Measurements from ENCODE around the gene IGSF21.

The IGSF21 gene

DNA sequence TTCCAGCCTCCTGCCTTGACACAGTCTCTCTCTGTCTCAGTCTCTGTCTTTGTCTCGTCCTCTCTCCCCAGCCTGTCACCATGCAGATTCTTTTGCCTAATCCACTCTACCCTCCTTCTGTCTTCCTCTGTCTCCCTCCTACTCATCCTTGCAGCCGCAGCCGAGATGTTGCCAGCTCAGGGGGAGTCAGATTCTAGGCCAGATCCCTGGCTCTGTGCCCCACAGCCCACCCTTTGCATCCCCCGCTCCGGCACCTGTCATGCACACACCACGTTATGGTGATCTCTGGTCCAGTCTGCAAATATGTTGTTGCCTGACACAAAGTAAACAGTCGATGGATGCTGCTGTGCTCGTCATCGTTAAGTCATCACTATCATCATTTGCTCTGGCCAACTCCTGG is 35.5 kb upstream of the IGSF21 start:
- TF ChIP-seq, protein P1, sequence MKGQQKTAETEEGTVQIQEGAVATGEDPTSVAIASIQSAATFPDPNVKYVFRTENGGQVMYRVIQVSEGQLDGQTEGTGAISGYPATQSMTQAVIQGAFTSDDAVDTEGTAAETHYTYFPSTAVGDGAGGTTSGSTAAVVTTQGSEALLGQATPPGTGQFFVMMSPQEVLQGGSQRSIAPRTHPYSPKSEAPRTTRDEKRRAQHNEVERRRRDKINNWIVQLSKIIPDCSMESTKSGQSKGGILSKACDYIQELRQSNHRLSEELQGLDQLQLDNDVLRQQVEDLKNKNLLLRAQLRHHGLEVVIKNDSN (IDR thresholded peaks at IDR 0.05), result no peak
- TF ChIP-seq FOXM1 (IDR thresholded peaks at IDR 0.05; ENCODE audit: borderline replicate concordance, low read depth), result no peak
- no peak for TF ChIP-seq NFIC (IDR thresholded peaks at IDR 0.05)
- TF ChIP-seq EP300 (IDR thresholded peaks at IDR 0.05; ENCODE audit: borderline replicate concordance), result no peak
- no peak for TF ChIP-seq TEAD4 (IDR thresholded peaks at IDR 0.05)
- TF ChIP-seq, protein P2, sequence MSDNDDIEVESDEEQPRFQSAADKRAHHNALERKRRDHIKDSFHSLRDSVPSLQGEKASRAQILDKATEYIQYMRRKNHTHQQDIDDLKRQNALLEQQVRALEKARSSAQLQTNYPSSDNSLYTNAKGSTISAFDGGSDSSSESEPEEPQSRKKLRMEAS (IDR thresholded peaks at IDR 0.05), result no peak
- TF ChIP-seq TAF1 (IDR thresholded peaks at IDR 0.05; ENCODE audit: low read depth), result no peak
- TF ChIP-seq, protein P3, sequence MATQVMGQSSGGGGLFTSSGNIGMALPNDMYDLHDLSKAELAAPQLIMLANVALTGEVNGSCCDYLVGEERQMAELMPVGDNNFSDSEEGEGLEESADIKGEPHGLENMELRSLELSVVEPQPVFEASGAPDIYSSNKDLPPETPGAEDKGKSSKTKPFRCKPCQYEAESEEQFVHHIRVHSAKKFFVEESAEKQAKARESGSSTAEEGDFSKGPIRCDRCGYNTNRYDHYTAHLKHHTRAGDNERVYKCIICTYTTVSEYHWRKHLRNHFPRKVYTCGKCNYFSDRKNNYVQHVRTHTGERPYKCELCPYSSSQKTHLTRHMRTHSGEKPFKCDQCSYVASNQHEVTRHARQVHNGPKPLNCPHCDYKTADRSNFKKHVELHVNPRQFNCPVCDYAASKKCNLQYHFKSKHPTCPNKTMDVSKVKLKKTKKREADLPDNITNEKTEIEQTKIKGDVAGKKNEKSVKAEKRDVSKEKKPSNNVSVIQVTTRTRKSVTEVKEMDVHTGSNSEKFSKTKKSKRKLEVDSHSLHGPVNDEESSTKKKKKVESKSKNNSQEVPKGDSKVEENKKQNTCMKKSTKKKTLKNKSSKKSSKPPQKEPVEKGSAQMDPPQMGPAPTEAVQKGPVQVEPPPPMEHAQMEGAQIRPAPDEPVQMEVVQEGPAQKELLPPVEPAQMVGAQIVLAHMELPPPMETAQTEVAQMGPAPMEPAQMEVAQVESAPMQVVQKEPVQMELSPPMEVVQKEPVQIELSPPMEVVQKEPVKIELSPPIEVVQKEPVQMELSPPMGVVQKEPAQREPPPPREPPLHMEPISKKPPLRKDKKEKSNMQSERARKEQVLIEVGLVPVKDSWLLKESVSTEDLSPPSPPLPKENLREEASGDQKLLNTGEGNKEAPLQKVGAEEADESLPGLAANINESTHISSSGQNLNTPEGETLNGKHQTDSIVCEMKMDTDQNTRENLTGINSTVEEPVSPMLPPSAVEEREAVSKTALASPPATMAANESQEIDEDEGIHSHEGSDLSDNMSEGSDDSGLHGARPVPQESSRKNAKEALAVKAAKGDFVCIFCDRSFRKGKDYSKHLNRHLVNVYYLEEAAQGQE (IDR thresholded peaks at IDR 0.05; ENCODE audit: low read depth), result no peak
- no peak for TF ChIP-seq EGR1 (IDR thresholded peaks at IDR 0.05)
- TF ChIP-seq TCF12 (IDR thresholded peaks at IDR 0.05; ENCODE audit: low read depth), result no peak
- TF ChIP-seq YY1 (IDR thresholded peaks at IDR 0.05; ENCODE audit: low read depth), result no peak
- no peak for TF ChIP-seq RAD21 (IDR thresholded peaks at IDR 0.05; ENCODE audit: low read depth)
- TF ChIP-seq CREB1 (IDR thresholded peaks at IDR 0.05; ENCODE audit: low read depth), result no peak
- TF ChIP-seq CEBPB (IDR thresholded peaks at IDR 0.05), result no peak
- TF ChIP-seq ZBTB7A (IDR thresholded peaks at IDR 0.05; ENCODE audit: low read depth), result no peak

DNA sequence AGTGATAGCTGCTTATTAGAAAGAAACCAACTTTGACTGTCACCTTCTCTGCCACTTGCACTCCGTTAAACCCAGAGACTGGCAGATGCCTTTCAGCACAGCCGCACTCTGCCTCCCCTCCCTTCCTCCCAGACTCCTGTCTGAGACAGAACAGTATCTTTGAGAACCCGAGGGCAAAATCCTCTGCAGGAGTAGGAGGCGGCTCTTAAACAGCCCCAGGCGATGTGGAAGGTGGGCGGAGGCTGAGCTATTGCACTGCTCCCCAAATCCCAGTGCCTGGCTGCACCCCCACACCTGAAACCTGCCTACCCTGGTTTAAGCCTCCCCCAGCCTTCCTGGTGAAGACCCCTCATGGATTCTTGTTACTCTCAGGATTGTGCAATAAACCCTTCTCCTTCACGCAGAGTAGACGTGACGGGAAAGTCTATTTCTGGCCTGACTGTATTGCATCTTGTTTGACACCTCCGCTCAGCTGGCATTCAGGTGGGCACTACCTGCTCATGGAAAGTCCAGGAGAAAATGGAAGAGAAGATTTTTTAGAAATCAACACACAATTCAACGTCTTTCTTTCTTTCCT is 34.4 kb upstream of the IGSF21 start:
- no peak for TF ChIP-seq ZBTB7A (IDR thresholded peaks at IDR 0.05; ENCODE audit: low read depth)
- TF ChIP-seq EP300 (IDR thresholded peaks at IDR 0.05; ENCODE audit: borderline replicate concordance), result no peak
- TF ChIP-seq, protein P3 (IDR thresholded peaks at IDR 0.05; ENCODE audit: low read depth), result no peak
- TF ChIP-seq TEAD4 (IDR thresholded peaks at IDR 0.05), result no peak
- no peak for TF ChIP-seq TCF12 (IDR thresholded peaks at IDR 0.05; ENCODE audit: low read depth)
- TF ChIP-seq EGR1 (IDR thresholded peaks at IDR 0.05), result no peak
- TF ChIP-seq, protein P2 (IDR thresholded peaks at IDR 0.05), result no peak
- no peak for TF ChIP-seq RAD21 (IDR thresholded peaks at IDR 0.05; ENCODE audit: low read depth)
- no peak for TF ChIP-seq CEBPB (IDR thresholded peaks at IDR 0.05)
- TF ChIP-seq, protein P1 (IDR thresholded peaks at IDR 0.05), result no peak
- no peak for TF ChIP-seq CREB1 (IDR thresholded peaks at IDR 0.05; ENCODE audit: low read depth)
- TF ChIP-seq TAF1 (IDR thresholded peaks at IDR 0.05; ENCODE audit: low read depth), result no peak
- no peak for TF ChIP-seq YY1 (IDR thresholded peaks at IDR 0.05; ENCODE audit: low read depth)

DNA sequence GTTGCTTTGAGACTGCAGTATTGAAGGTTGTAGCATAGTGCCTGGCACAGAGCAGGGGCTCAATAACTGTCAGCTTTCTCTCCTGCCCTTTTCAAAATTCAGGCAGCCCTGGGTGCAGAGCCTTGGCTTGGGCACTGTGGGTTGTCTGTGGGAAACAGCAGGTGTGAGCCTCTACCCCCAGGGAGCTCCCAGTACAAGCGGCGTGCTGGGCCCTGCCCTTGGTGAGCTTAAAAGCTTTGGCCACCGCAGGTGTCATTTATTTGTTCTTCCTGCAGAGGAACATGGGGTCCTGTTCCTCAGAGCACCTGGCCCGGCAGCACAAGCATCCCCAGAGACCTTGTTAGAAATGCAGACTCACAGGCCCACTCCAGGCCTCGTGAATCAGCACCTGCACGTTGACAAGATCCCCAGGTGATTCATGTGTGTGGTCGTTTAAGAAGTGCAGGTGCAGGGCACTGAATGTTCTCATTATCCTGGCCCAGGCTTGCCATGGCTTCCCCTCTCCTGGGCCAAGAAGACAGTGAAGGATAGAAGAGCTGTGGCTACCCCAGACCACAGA is 29.9 kb upstream of the IGSF21 start:
- no peak for TF ChIP-seq EGR1 (IDR thresholded peaks at IDR 0.05)
- TF ChIP-seq NFIC (IDR thresholded peaks at IDR 0.05), result no peak
- TF ChIP-seq, protein P2 (IDR thresholded peaks at IDR 0.05), result no peak
- no peak for TF ChIP-seq TEAD4 (IDR thresholded peaks at IDR 0.05)
- no peak for TF ChIP-seq TAF1 (IDR thresholded peaks at IDR 0.05; ENCODE audit: low read depth)
- TF ChIP-seq, protein P3 (IDR thresholded peaks at IDR 0.05; ENCODE audit: low read depth), result no peak
- no peak for TF ChIP-seq CEBPB (IDR thresholded peaks at IDR 0.05)
- TF ChIP-seq CREB1 (IDR thresholded peaks at IDR 0.05; ENCODE audit: low read depth), result no peak
- TF ChIP-seq TCF12 (IDR thresholded peaks at IDR 0.05; ENCODE audit: low read depth), result no peak
- TF ChIP-seq FOXM1 (IDR thresholded peaks at IDR 0.05; ENCODE audit: borderline replicate concordance, low read depth), result no peak
- no peak for TF ChIP-seq ZBTB7A (IDR thresholded peaks at IDR 0.05; ENCODE audit: low read depth)
- TF ChIP-seq YY1 (IDR thresholded peaks at IDR 0.05; ENCODE audit: low read depth), result no peak
- no peak for TF ChIP-seq RAD21 (IDR thresholded peaks at IDR 0.05; ENCODE audit: low read depth)
- TF ChIP-seq, protein P1 (IDR thresholded peaks at IDR 0.05), result no peak
- no peak for TF ChIP-seq EP300 (IDR thresholded peaks at IDR 0.05; ENCODE audit: borderline replicate concordance)

Data from Ishikawa (cell line).